Measurements from ENCODE around the gene PRRT4. TPM values are rescaled to one million over a fixed set of nuclear protein-coding genes. Genes with fewer than 3 reads are reported as not detected.
A peak's percentile ranks its signal among the peaks of the same experiment; 100 is the strongest.

Gene PRRT4
- total and polyA plus RNA-seq, 2 of the 13 experiments (the other 11 are each of a cell fraction or from before 2014, with no cell fraction given): not detected

GRCh38 chr7:128352153-128352537, 9.3 kb downstream of the PRRT4 start:
- H3K4me3 ChIP-seq (replicated peaks in 1 of 3; ENCODE audit: insufficient read depth in 1 of 3, low read depth in 2 of 3, low read length in 3 of 3): no peak overlapping the region
- H4K20me1 ChIP-seq (ENCODE audit: insufficient read depth, low read length): no peaks in the 10 kb centered on the region
- H3K27ac ChIP-seq (ENCODE audit: extremely low read length, insufficient read depth, low read length): no peak overlapping the region
- WGBS (ENCODE audit: low lambda C conversion rate): no CpG with 5 or more reads among the region's 34 CpGs
- intact Hi-C loops (cut with micrococcal nuclease; ENCODE audit: unreplicated experiment) (no loop called here), in situ Hi-C loops (cut with HindIII; ENCODE audit: extremely low pct_ligation_motif_present, low pct_unique_long_range_greater_than_20kb) (no loop called here)
- no peak overlapping the region for H3K4me2 ChIP-seq (ENCODE audit: low read depth, low read length)
- no peaks in the 10 kb centered on the region for H3K79me2 ChIP-seq (ENCODE audit: insufficient read depth, low read length)
- peaks cover 5 to 26% of the 10 kb centered on the region in 2 experiments; a peak in 4 of 5 replicates for H3K27me3 ChIP-seq (ENCODE audit: control insufficient read depth in 1 of 2, insufficient read depth in 2 of 2, low read length in 2 of 2)
- ChIA-PET POLR2A (no interaction called here), CTCF (ENCODE audit: low intra/inter-chr PET ratio, low total read pairs) (interaction anchor here (2.0 kb wide), 1 partner anchor 35 kb away, joined by 8 read pairs; no protein-coding TSS in a partner anchor)
- H3K4me1 ChIP-seq (ENCODE audit: insufficient read depth, low read length): no peaks in the 10 kb centered on the region
- FAIRE-seq (no peak), ATAC-seq (peak; percentile 77), DNase-seq (ENCODE audit: low spot score) (peak; percentile 11)
- H3K36me3 ChIP-seq (replicated peaks in 1 of 2; ENCODE audit: control insufficient read depth in 1 of 2, insufficient read depth in 2 of 2, low read length in 2 of 2): no peaks in the 10 kb centered on the region
- H3K9ac ChIP-seq (ENCODE audit: insufficient read depth, low read depth, low read length): no peak overlapping the region
- no peaks in the 10 kb centered on the region for H3K9me3 ChIP-seq (ENCODE audit: low read length)
- H2AFZ ChIP-seq (ENCODE audit: low read length): no peak overlapping the region
- BruUV-seq (replicated peaks): no TSS peak
- TF ChIP-seq ZNF441 (CRISPR knock-in tag; IDR thresholded peaks at IDR 0.05; ENCODE audit: borderline replicate concordance) (no peak), RXRB (CRISPR knock-in tag; IDR thresholded peaks at IDR 0.05; ENCODE audit: borderline replicate concordance) (no peak), ZNF180 (CRISPR knock-in tag; IDR thresholded peaks at IDR 0.05; ENCODE audit: borderline replicate concordance, low read depth) (no peak), DBP (CRISPR knock-in tag; IDR thresholded peaks at IDR 0.05; ENCODE audit: not compliant biosample characterization) (no peak), HINFP (CRISPR knock-in tag; IDR thresholded peaks at IDR 0.05; ENCODE audit: low read depth) (no peak), LBX2 (CRISPR knock-in tag; IDR thresholded peaks at IDR 0.05; ENCODE audit: borderline replicate concordance) (no peak), TAF1 (CRISPR knock-in tag; IDR thresholded peaks at IDR 0.05) (no peak), ZBTB14 (CRISPR knock-in tag; IDR thresholded peaks at IDR 0.05) (no peak), GABPB1 (CRISPR knock-in tag; IDR thresholded peaks at IDR 0.05) (peak; percentile 27; the same call in 1 of the 2 replicates), ZBTB33 (CRISPR knock-in tag; IDR thresholded peaks at IDR 0.05) (peak; percentile 89), SNAPC4 (CRISPR knock-in tag; IDR thresholded peaks at IDR 0.05) (no peak)

All from HepG2 (cell line).